Panc1 (cell line): ENCODE results near the gene ASB16. TPM values are rescaled to one million over a fixed set of nuclear protein-coding genes. Genes with fewer than 3 reads are reported as not detected.
A peak's percentile ranks its signal among the peaks of the same experiment; 100 is the strongest.

Source experiments
- ATAC-seq: fragments of 200-7000 bp; cut with Tn5 transposase; 2 replicates; pipeline ENCODE4 v1.9.1; 2020; ENCODE audit warnings: mild to moderate bottlenecking, moderate library complexity
- BruUV-seq: library from RNA; stranded (reverse); fragments of 400-500 nt; replicated peaks from 2 replicates; lab custom pipeline; 2021; lab: Mats Ljungman, UMichigan
- CTCF ChIA-PET: fragments of 300-600 bp; sonication (Branson Sonifier 250); formaldehyde crosslinking; loops from one replicate; lab custom pipeline; 2022; ENCODE audit warnings: antibody characterized with exemption; lab: Charles Lee
- POLR2A ChIA-PET: fragments of 300-600 bp; sonication (Branson Sonifier 250); formaldehyde crosslinking; loops from one replicate; lab custom pipeline; 2022; ENCODE audit warnings: antibody characterized with exemption; lab: Charles Lee
- DNase-seq: peaks from one replicate; pipeline ENCODE4 v3.0.0-alpha.2; 2010; ENCODE audit warnings: low read depth, low spot score
- H3K27ac ChIP-seq: 2 replicates; pipeline ENCODE4 v1.5.1; 2011; ENCODE audit warnings: mild to moderate bottlenecking, low read length, inconsistent platforms
- H3K27me3 ChIP-seq: fragments of 200-500 bp; sonication (Bioruptor generic); 2 replicates; pipeline ENCODE4 v1.6.0; 2014; ENCODE audit warnings: low read length, inconsistent platforms; ENCODE audit not compliant: control insufficient read depth, insufficient read depth
- H3K36me3 ChIP-seq: fragments of 200-500 bp; sonication (Bioruptor generic); 2 replicates; pipeline ENCODE4 v1.5.1; 2014; ENCODE audit warnings: inconsistent platforms, mild to moderate bottlenecking, low read length, moderate library complexity; ENCODE audit not compliant: control insufficient read depth, insufficient read depth
- H3K4me1 ChIP-seq: 2 replicates; pipeline ENCODE4 v1.5.1; 2011; ENCODE audit warnings: inconsistent platforms, mild to moderate bottlenecking, low read length, moderate library complexity; ENCODE audit not compliant: control insufficient read depth, insufficient read depth
- H3K4me3 ChIP-seq, 2 experiments: 2 replicates each; pipeline ENCODE4 v1.5.1; 2011 to 2012; ENCODE audit warnings: low read depth in 2 of 2, low read length in 2 of 2, mild to moderate bottlenecking in 2 of 2, inconsistent platforms in 1 of 2, moderate library complexity in 1 of 2
- H3K9me3 ChIP-seq: fragments of 200-500 bp; sonication (Bioruptor generic); 2 replicates; pipeline ENCODE4 v1.5.1; 2014; ENCODE audit warnings: low read depth, mild to moderate bottlenecking, inconsistent platforms, low read length, moderate library complexity; ENCODE audit not compliant: control insufficient read depth, insufficient read depth
- CTCF ChIP-seq: fragments of 450-650 bp; IDR thresholded peaks from 2 replicates; pipeline ENCODE4 v1.5.1; 2017; ENCODE audit warnings: mild to moderate bottlenecking
- POLR2AphosphoS5 ChIP-seq: IDR thresholded peaks from 2 replicates; pipeline ENCODE4 v1.6.1; 2012; ENCODE audit warnings: mild to moderate bottlenecking, low read depth, low read length, moderate library complexity
- SIN3A ChIP-seq: IDR thresholded peaks from 2 replicates; pipeline ENCODE4 v1.6.1; 2012; ENCODE audit warnings: low read depth, mild to moderate bottlenecking, low read length, moderate library complexity, borderline replicate concordance; ENCODE audit not compliant: insufficient read depth
- TCF7L2 ChIP-seq: IDR thresholded peaks from 2 replicates; pipeline ENCODE4 v1.6.1; 2011; ENCODE audit warnings: mild to moderate bottlenecking, low read depth, low read length, inconsistent platforms
- in situ Hi-C: cut with HindIII; loops from 2 replicates; pipeline ENCODE4 v1.10.0; 2016; ENCODE audit warnings: low sequenced_read_pairs, low pct_unique_long_range_greater_than_20kb
- intact Hi-C: fragments of 100-400 bp; cut with micrococcal nuclease; formaldehyde crosslinking; loops from one replicate; pipeline ENCODE4 v1.10.0; 2022; ENCODE audit not compliant: unreplicated experiment
- total RNA-seq: library from RNA; stranded (reverse); gene quantifications from one replicate; pipeline ENCODE4 v1.2.1, GENCODE V29; 2021; ENCODE audit not compliant: unreplicated experiment
- TF ChIP-seq, protein P1 (sequence below), 2 experiments: IDR thresholded peaks; 2 replicates each; pipeline ENCODE4 v1.6.1; 2011 to 2012; ENCODE audit warnings: low read depth in 2 of 2, control low read depth in 1 of 2, low read length in 1 of 2, mild to moderate bottlenecking in 1 of 2, moderate library complexity in 1 of 2; ENCODE audit not compliant: insufficient read depth in 1 of 2

The ASB16 gene
- total RNA-seq, 1 experiment from 2014 or later, result not detected

GRCh38 chr17:44198721-44199552 is 28.4 kb downstream of the ASB16 start:
- intact Hi-C loops, result no loop called here
- DNase-seq (no peak), ATAC-seq (peak; percentile 35)
- H3K27me3 ChIP-seq, result no peaks in the 10 kb centered on the region
- TF ChIP-seq TCF7L2 (no peak), POLR2AphosphoS5 (no peak; the same call in 1 of the 2 replicates), SIN3A (no peak), CTCF (no peak)
- TF ChIP-seq, protein P1, sequence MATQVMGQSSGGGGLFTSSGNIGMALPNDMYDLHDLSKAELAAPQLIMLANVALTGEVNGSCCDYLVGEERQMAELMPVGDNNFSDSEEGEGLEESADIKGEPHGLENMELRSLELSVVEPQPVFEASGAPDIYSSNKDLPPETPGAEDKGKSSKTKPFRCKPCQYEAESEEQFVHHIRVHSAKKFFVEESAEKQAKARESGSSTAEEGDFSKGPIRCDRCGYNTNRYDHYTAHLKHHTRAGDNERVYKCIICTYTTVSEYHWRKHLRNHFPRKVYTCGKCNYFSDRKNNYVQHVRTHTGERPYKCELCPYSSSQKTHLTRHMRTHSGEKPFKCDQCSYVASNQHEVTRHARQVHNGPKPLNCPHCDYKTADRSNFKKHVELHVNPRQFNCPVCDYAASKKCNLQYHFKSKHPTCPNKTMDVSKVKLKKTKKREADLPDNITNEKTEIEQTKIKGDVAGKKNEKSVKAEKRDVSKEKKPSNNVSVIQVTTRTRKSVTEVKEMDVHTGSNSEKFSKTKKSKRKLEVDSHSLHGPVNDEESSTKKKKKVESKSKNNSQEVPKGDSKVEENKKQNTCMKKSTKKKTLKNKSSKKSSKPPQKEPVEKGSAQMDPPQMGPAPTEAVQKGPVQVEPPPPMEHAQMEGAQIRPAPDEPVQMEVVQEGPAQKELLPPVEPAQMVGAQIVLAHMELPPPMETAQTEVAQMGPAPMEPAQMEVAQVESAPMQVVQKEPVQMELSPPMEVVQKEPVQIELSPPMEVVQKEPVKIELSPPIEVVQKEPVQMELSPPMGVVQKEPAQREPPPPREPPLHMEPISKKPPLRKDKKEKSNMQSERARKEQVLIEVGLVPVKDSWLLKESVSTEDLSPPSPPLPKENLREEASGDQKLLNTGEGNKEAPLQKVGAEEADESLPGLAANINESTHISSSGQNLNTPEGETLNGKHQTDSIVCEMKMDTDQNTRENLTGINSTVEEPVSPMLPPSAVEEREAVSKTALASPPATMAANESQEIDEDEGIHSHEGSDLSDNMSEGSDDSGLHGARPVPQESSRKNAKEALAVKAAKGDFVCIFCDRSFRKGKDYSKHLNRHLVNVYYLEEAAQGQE (IDR thresholded peaks at IDR 0.05; ENCODE audit: insufficient read depth in 1 of 2, low read depth in 2 of 2, low read length in 1 of 2), result no peak
- H3K4me3 ChIP-seq, result peak overlapping the region; percentile 70 to 75
- H3K4me1 ChIP-seq, result peaks cover 14% of the 10 kb centered on the region
- no peaks in the 10 kb centered on the region for H3K9me3 ChIP-seq
- in situ Hi-C loops, result no loop called here
- CTCF ChIA-PET, result interaction anchor here (0.6 kb wide), 1 partner anchor 20 kb away, joined by 5 read pairs; no protein-coding TSS in a partner anchor
- no peaks in the 10 kb centered on the region; the same call in none of the 2 replicates for H3K36me3 ChIP-seq
- no TSS peak for BruUV-seq
- POLR2A ChIA-PET, result no interaction called here
- H3K27ac ChIP-seq, result peak overlapping the region; percentile 82

- TF ChIP-seq CTCF (no peak), SIN3A (no peak), POLR2AphosphoS5 (peak; percentile 7; the same call in 1 of the 2 replicates)
- TF ChIP-seq, protein P1 (IDR thresholded peaks at IDR 0.05; ENCODE audit: insufficient read depth in 1 of 2, low read depth in 2 of 2, low read length in 1 of 2), result no peak
- no peaks in the 10 kb centered on the region for H3K9me3 ChIP-seq
- no peaks in the 10 kb centered on the region; the same call in none of the 2 replicates for H3K36me3 ChIP-seq
- H3K4me3 ChIP-seq, result peak within 1 kb of the TSS; percentile 70 to 75
- peaks cover 14% of the 10 kb centered on the region for H3K4me1 ChIP-seq
- peak within 1 kb of the TSS; percentile 95 for H3K27ac ChIP-seq
- peak; percentile 90 for ATAC-seq
- intact Hi-C loops (no loop called here), in situ Hi-C loops (no loop called here)
- BruUV-seq, result no TSS peak
- POLR2A ChIA-PET, result interaction anchor here (0.6 to 0.7 kb wide), 2 partner anchors 16 to 162 kb away, joined by 7 to 10 read pairs; no protein-coding TSS in a partner anchor
- no peaks in the 10 kb centered on the region for H3K27me3 ChIP-seq
- CTCF ChIA-PET, result interaction anchor here (0.6 kb wide), 2 partner anchors 32 to 438 kb away, joined by 3 to 6 read pairs; no protein-coding TSS in a partner anchor
- no peak for DNase-seq
These were observed 29.3 kb downstream of the ASB16 start, which contains the start of gene ATXN7L3 for GRCh38 chr17:44199553-44200477. Gene ATXN7L3, minus strand, starts transcription at chr17:44199884. Its CDS starts 1,814 bp downstream, at chr17:44198070.
